Stimulated activated naive CD4-positive, alpha-beta T cell (primary cell): Measurements from ENCODE around the gene GPR158.
A peak's percentile ranks its signal among the peaks of the same experiment; 100 is the strongest.
"Not testable (repeated sequence)": the region's sequence is repeated elsewhere in the genome, so short reads cannot be mapped to it uniquely, and the experiment has no call there.

Experiments
- DNase-seq, 6 experiments: peaks; one replicate each; lab custom pipeline; 2025; lab: John Stamatoyannopoulos, UW

Gene GPR158

GRCh38 chr10:25174461-25175230 is at the start of gene GPR158:
TSS of gene GPR158 (plus strand) at chr10:25175001. CDS start at chr10:25175421, 420 bp downstream.
- peak; percentile 2 to 45 (median 30) for DNase-seq

- DNase-seq: no peak
Observed at GRCh38 chr10:25125201-25125611, 49.6 kb upstream of the GPR158 start.

GRCh38 chr10:25129592-25129991 is 45.2 kb upstream of the GPR158 start:
- DNase-seq: no peak

- no peak for DNase-seq
Observed at GRCh38 chr10:25130906-25131305, 43.9 kb upstream of the GPR158 start.

GRCh38 chr10:25142116-25142864 is 32.5 kb upstream of the GPR158 start:
- DNase-seq: no peak

GRCh38 chr10:25157650-25158049 is 17.2 kb upstream of the GPR158 start:
- no peak for DNase-seq

- DNase-seq: no peak
Observed at GRCh38 chr10:25159591-25159990, 15.2 kb upstream of the GPR158 start.

- no peak for DNase-seq
Observed at GRCh38 chr10:25162391-25162790, 12.4 kb upstream of the GPR158 start.

GRCh38 chr10:25163464-25163863 is 11.3 kb upstream of the GPR158 start:
- not testable (repeated sequence) for DNase-seq

GRCh38 chr10:25169740-25170139 is 5.1 kb upstream of the GPR158 start:
- DNase-seq: no peak

- no peak for DNase-seq
Observed at GRCh38 chr10:25170627-25171026, 4.2 kb upstream of the GPR158 start.

GRCh38 chr10:25175527-25176420 is 973 bp downstream of the GPR158 start:
- DNase-seq: no peak

GRCh38 chr10:25176421-25176968 is 1.7 kb downstream of the GPR158 start:
- DNase-seq: no peak

GRCh38 chr10:25177093-25177753 is 2.4 kb downstream of the GPR158 start:
- no peak for DNase-seq

- no peak for DNase-seq
Observed at GRCh38 chr10:25177754-25178135, 2.9 kb downstream of the GPR158 start.

- DNase-seq: no peak
Observed at GRCh38 chr10:25178411-25178810, 3.6 kb downstream of the GPR158 start.

GRCh38 chr10:25180801-25181200 is 6.0 kb downstream of the GPR158 start:
- no peak for DNase-seq

GRCh38 chr10:25182636-25183035 is 7.8 kb downstream of the GPR158 start:
- no peak for DNase-seq

- DNase-seq: no peak
Observed at GRCh38 chr10:25191162-25191895, 16.5 kb downstream of the GPR158 start.

GRCh38 chr10:25198151-25198550 is 23.4 kb downstream of the GPR158 start:
- DNase-seq: no peak
